PC-9 (cell line): ENCODE measurements around the gene TMEM270. TPM values are rescaled to one million over a fixed set of nuclear protein-coding genes. Genes with fewer than 3 reads are reported as not detected.

ENCODE experiments used
- BruUV-seq: library from RNA; stranded (reverse); fragments of 400-500 nt; replicated peaks from 2 replicates; lab custom pipeline; 2021; lab: Mats Ljungman, UMichigan
- CTCF ChIA-PET: fragments of 300-600 bp; sonication (Branson Sonifier 250); formaldehyde crosslinking; loops from one replicate; lab custom pipeline; 2022; ENCODE audit warnings: antibody characterized with exemption; lab: Charles Lee
- POLR2A ChIA-PET: fragments of 300-600 bp; sonication (Branson Sonifier 250); formaldehyde crosslinking; loops from one replicate; lab custom pipeline; 2022; ENCODE audit warnings: antibody characterized with exemption; ENCODE audit not compliant: unreplicated experiment; lab: Charles Lee
- DNase-seq, 2 experiments: peaks; one replicate each; pipeline versions ENCODE4 v3.0.0 to v3.0.0-alpha.2; 2015 to 2022; ENCODE audit warnings: mixed read lengths in 1 of 2
- H2AFZ ChIP-seq: fragments of 200-600 bp; sonication (generic); 2 replicates; pipeline ENCODE4 v1.8.1; 2017; ENCODE audit warnings: antibody characterized with exemption
- H3F3A ChIP-seq: fragments of 200-600 bp; sonication (generic); 2 replicates; pipeline ENCODE4 v1.8.1; 2017; ENCODE audit warnings: antibody characterized with exemption, mild to moderate bottlenecking, low read depth; ENCODE audit not compliant: insufficient read depth
- H3K27ac ChIP-seq: fragments of 200-600 bp; sonication (generic); 2 replicates; pipeline ENCODE4 v1.6.1; 2016; ENCODE audit warnings: mixed run types
- H3K27me3 ChIP-seq: fragments of 200-600 bp; sonication (generic); 2 replicates; pipeline ENCODE4 v1.6.1; 2016; ENCODE audit warnings: low read depth, mixed run types; ENCODE audit not compliant: insufficient read depth
- H3K36me3 ChIP-seq: fragments of 200-600 bp; sonication (generic); 2 replicates; pipeline ENCODE4 v1.6.1; 2016; ENCODE audit warnings: low read depth, mixed run types
- H3K4me1 ChIP-seq: fragments of 200-600 bp; sonication (generic); replicated peaks from 2 replicates; pipeline ENCODE4 v1.6.1; 2016; ENCODE audit warnings: mixed run types; ENCODE audit not compliant: insufficient read depth
- H3K4me2 ChIP-seq: fragments of 200-600 bp; sonication (generic); 2 replicates; pipeline ENCODE4 v1.6.1; 2017; ENCODE audit warnings: mixed run types
- H3K4me3 ChIP-seq: fragments of 200-600 bp; sonication (generic); 2 replicates; pipeline ENCODE4 v1.6.1; 2016; ENCODE audit warnings: mixed run types
- H3K79me2 ChIP-seq: fragments of 200-600 bp; sonication (generic); 2 replicates; pipeline ENCODE4 v1.6.1; 2017; ENCODE audit warnings: low read depth, mixed run types
- H3K9me2 ChIP-seq: fragments of 200-600 bp; sonication (generic); 2 replicates; pipeline ENCODE4 v1.8.1; 2017; ENCODE audit warnings: mild to moderate bottlenecking; ENCODE audit not compliant: insufficient read depth
- H3K9me3 ChIP-seq: fragments of 200-600 bp; sonication (generic); 2 replicates; pipeline ENCODE4 v1.8.1; 2016; ENCODE audit warnings: low read depth; ENCODE audit not compliant: insufficient read depth
- H4K20me1 ChIP-seq: fragments of 200-600 bp; sonication (generic); 2 replicates; pipeline ENCODE4 v1.8.1; 2017; ENCODE audit not compliant: insufficient read depth
- EZH2 ChIP-seq: fragments of 200-600 bp; sonication (generic); IDR thresholded peaks from 2 replicates; pipeline ENCODE4 v1.8.0; 2017; ENCODE audit warnings: antibody characterized with exemption, low read depth
- intact Hi-C: fragments of 100-400 bp; cut with micrococcal nuclease; formaldehyde crosslinking; loops from one replicate; pipeline ENCODE4 v1.10.0; 2022; ENCODE audit not compliant: unreplicated experiment
- total RNA-seq: library from RNA; stranded (reverse); gene quantifications from 2 replicates; pipeline ENCODE4 v1.2.3, GENCODE V29; 2021
- TF ChIP-seq, protein P1 (sequence below): fragments of 200-600 bp; sonication (generic); conservative IDR thresholded peaks from 2 replicates; pipeline ENCODE4 v1.6.1; 2017; ENCODE audit warnings: mixed run types, antibody characterized with exemption, mild to moderate bottlenecking, moderate library complexity

TMEM270 gene
- total RNA-seq, 1 experiment from 2014 or later = 0.72 TPM

DNA sequence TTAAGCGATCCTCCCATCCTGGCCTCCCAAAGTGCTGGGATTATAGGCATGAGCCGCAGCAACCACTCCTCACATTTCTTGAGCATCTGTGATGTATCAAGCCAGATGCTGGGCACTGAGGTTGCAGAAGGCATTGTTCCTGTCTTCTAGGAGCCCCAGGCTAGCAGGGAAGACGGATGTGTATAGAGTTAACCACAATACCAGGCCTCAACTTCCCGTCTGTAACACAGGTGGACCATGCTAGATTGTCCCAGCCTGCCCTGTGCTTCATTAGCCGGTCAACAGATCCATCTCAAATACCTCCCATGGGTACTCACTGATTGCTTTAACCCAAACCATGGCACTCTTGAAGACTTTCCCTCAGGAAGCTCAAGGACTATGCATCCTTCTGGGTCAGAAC lies 32.0 kb upstream of the TMEM270 start:
- Histone ChIP-seq H3K4me1 (peaks cover 68% of the 10 kb centered on the region), H3K27ac (peak overlapping the region; percentile 99), H3F3A (peaks cover 73% of the 10 kb centered on the region), H3K4me3 (peak overlapping the region; percentile 58; the same call in 1 of the 2 replicates), H3K9me3 (no peaks in the 10 kb centered on the region), H3K9me2 (no peaks in the 10 kb centered on the region), H2AFZ (no peak overlapping the region), H3K36me3 (peaks cover 10% of the 10 kb centered on the region), H3K4me2 (peak overlapping the region; percentile 94), H3K27me3 (no peaks in the 10 kb centered on the region), H4K20me1 (peaks cover 9% of the 10 kb centered on the region), H3K79me2 (peaks cover 45% of the 10 kb centered on the region)
- ChIA-PET POLR2A (interaction anchor here (1.1 to 2.4 kb wide), 7 partner anchors 9 to 94 kb away, joined by 3 to 80 read pairs (median 8); partner anchors contain the start of genes ABHD11 and METTL27), CTCF (interaction anchor here (0.7 to 1.2 kb wide), 5 partner anchors 13 to 90 kb away, joined by 3 to 5 read pairs (median 5); partner anchors contain the start of genes ABHD11 and METTL27)
- intact Hi-C loops = loop anchor here (1.0 to 10.0 kb wide), 2 partner anchors 20 to 244 kb away; no protein-coding TSS in a partner anchor
- TSS peak; percentile 5 for BruUV-seq
- TF ChIP-seq, protein P1, sequence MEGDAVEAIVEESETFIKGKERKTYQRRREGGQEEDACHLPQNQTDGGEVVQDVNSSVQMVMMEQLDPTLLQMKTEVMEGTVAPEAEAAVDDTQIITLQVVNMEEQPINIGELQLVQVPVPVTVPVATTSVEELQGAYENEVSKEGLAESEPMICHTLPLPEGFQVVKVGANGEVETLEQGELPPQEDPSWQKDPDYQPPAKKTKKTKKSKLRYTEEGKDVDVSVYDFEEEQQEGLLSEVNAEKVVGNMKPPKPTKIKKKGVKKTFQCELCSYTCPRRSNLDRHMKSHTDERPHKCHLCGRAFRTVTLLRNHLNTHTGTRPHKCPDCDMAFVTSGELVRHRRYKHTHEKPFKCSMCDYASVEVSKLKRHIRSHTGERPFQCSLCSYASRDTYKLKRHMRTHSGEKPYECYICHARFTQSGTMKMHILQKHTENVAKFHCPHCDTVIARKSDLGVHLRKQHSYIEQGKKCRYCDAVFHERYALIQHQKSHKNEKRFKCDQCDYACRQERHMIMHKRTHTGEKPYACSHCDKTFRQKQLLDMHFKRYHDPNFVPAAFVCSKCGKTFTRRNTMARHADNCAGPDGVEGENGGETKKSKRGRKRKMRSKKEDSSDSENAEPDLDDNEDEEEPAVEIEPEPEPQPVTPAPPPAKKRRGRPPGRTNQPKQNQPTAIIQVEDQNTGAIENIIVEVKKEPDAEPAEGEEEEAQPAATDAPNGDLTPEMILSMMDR = no peak
- TF ChIP-seq EZH2 = no peak
- DNase-seq = no peak

GRCh38 chr7:73829505-73829904 lies 31.5 kb upstream of the TMEM270 start:
- H3K27me3 ChIP-seq = no peaks in the 10 kb centered on the region
- peaks cover 78% of the 10 kb centered on the region for H3F3A ChIP-seq
- H3K79me2 ChIP-seq = peaks cover 45% of the 10 kb centered on the region
- DNase-seq = peak; percentile 86
- no peak overlapping the region for H2AFZ ChIP-seq
- peaks cover 10% of the 10 kb centered on the region for H3K36me3 ChIP-seq
- peaks cover 9% of the 10 kb centered on the region for H4K20me1 ChIP-seq
- peak overlapping the region; percentile 94 for H3K4me2 ChIP-seq
- peak overlapping the region; percentile 99 for H3K27ac ChIP-seq
- peaks cover 63% of the 10 kb centered on the region for H3K4me1 ChIP-seq
- POLR2A ChIA-PET = interaction anchor here (0.7 to 2.4 kb wide), 9 partner anchors 9 to 96 kb away, joined by 3 to 80 read pairs (median 10); partner anchors contain the start of genes ABHD11 and METTL27
- BruUV-seq = no TSS peak
- no peak for TF ChIP-seq EZH2
- TF ChIP-seq, protein P1 = no peak
- peak overlapping the region; percentile 58 for H3K4me3 ChIP-seq
- intact Hi-C loops = loop anchor here (1.0 to 10.0 kb wide), 2 partner anchors 20 to 245 kb away; no protein-coding TSS in a partner anchor
- no peaks in the 10 kb centered on the region for H3K9me2 ChIP-seq
- no peaks in the 10 kb centered on the region for H3K9me3 ChIP-seq
- CTCF ChIA-PET = interaction anchor here (0.6 to 1.2 kb wide), 8 partner anchors 8 to 223 kb away, joined by 3 to 7 read pairs (median 4); partner anchors contain the start of genes ABHD11 and METTL27

DNA sequence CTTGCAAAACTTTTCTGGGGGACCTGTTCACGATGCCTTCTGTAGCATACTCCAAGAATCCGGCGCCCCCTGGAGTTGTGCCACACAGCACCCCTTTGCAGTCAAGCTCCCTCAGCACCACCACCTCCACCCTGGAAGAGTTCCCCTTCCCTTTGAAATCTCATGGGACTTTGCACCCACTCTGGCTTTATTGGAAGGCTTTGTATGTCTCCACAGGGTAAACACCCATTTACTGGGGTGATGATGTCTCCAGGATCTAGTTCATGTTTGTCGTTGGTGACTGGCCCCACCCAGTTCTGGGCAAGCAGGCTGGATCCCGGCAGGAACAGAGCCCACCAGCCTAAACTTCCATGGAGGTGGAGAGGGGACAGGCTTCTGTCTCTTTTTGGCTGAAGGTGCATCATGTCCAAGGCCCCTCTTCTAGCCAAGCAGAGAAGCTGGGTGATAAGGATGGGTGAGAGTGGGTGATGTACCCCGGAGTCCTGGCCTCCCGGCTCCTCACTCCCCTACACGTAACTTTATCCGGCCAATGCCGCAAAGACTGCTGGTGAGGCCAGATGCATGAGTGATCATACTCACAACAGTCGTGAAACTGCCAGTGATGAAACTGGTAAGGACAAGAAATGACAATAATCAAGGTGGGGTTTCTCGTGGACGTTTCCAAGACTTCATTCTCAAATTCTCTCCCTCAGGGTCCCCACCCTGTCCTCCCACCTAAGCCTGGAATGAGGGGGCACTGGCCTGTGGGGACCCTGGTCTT lies 30.9 kb upstream of the TMEM270 start:
- POLR2A ChIA-PET = interaction anchor here (0.5 to 2.4 kb wide), 13 partner anchors 8 to 253 kb away, joined by 3 to 80 read pairs (median 7); partner anchors contain the start of genes ABHD11 and METTL27
- Histone ChIP-seq H2AFZ (no peak overlapping the region), H4K20me1 (peaks cover 9% of the 10 kb centered on the region), H3K79me2 (peaks cover 45% of the 10 kb centered on the region), H3K36me3 (peaks cover 10% of the 10 kb centered on the region), H3F3A (peaks cover 79% of the 10 kb centered on the region), H3K4me3 (peak overlapping the region; percentile 58), H3K9me3 (no peaks in the 10 kb centered on the region), H3K9me2 (no peaks in the 10 kb centered on the region), H3K4me1 (peaks cover 57% of the 10 kb centered on the region), H3K27me3 (no peaks in the 10 kb centered on the region), H3K27ac (peak overlapping the region; percentile 99), H3K4me2 (peak overlapping the region; percentile 94)
- CTCF ChIA-PET = interaction anchor here (0.6 to 1.2 kb wide), 7 partner anchors 7 to 223 kb away, joined by 3 to 7 read pairs (median 3); partner anchors contain the start of genes ABHD11 and METTL27
- no peak for TF ChIP-seq EZH2
- TF ChIP-seq, protein P1 = 0 out of 2 replicates have a peak, but pooled peaks have one; percentile 13
- DNase-seq = peak; percentile 37 to 46
- BruUV-seq = TSS peak; percentile 27
- intact Hi-C loops = loop anchor here (1.0 to 10.0 kb wide), 10 partner anchors 8 to 245 kb away; partner anchors contain the start of gene CLDN3
